Endothelial cell (in vitro differentiated cells): ENCODE data around the gene TUG1. TPM values are rescaled to one million over a fixed set of nuclear protein-coding genes. Genes with fewer than 3 reads are reported as not detected.

Source experiments
- DNase-seq: peaks from one replicate; pipeline ENCODE4 v3.0.0; 2021; ENCODE audit warnings: low spot score
- H3K27ac Mint-ChIP-seq: one replicate; pipeline ENCODE4 v1.8.0; 2021; ENCODE audit warnings: mixed read lengths, inconsistent platforms; ENCODE audit not compliant: unreplicated experiment
- H3K27me3 Mint-ChIP-seq: one replicate; pipeline ENCODE4 v1.8.0; 2021; ENCODE audit warnings: mild to moderate bottlenecking, moderate library complexity, mixed read lengths, inconsistent platforms; ENCODE audit not compliant: unreplicated experiment
- H3K36me3 Mint-ChIP-seq: one replicate; pipeline ENCODE4 v1.8.0; 2021; ENCODE audit warnings: mild to moderate bottlenecking, low read depth, mixed read lengths, inconsistent platforms; ENCODE audit not compliant: unreplicated experiment
- H3K4me1 Mint-ChIP-seq: one replicate; pipeline ENCODE4 v1.8.0; 2021; ENCODE audit warnings: mild to moderate bottlenecking, mixed read lengths, inconsistent platforms; ENCODE audit not compliant: unreplicated experiment
- H3K4me3 Mint-ChIP-seq: one replicate; pipeline ENCODE4 v1.8.0; 2021; ENCODE audit warnings: mild to moderate bottlenecking, mixed read lengths, inconsistent platforms; ENCODE audit not compliant: unreplicated experiment
- H3K9me3 Mint-ChIP-seq: one replicate; pipeline ENCODE4 v1.8.0; 2021; ENCODE audit warnings: mixed read lengths, inconsistent platforms; ENCODE audit not compliant: unreplicated experiment
- total RNA-seq: library from RNA; stranded (reverse); fragmentation: NEBNext Ultra II Directional; extraction: Animal tissue kit (Norgen Biotek cat#: 25700); gene quantifications from one replicate; pipeline ENCODE4 v1.2.1, GENCODE V29; 2021; ENCODE audit not compliant: unreplicated experiment
- TF ChIP-seq, protein P1 (sequence below): fragments of 200-600 bp; sonication (generic); IDR thresholded peaks from one replicate; pipeline ENCODE4 v1.5.0; 2021; ENCODE audit warnings: antibody characterized with exemption; ENCODE audit not compliant: unreplicated experiment

TUG1 gene
- total RNA-seq, 1 donor from 2014 or later, result 155 TPM

DNA sequence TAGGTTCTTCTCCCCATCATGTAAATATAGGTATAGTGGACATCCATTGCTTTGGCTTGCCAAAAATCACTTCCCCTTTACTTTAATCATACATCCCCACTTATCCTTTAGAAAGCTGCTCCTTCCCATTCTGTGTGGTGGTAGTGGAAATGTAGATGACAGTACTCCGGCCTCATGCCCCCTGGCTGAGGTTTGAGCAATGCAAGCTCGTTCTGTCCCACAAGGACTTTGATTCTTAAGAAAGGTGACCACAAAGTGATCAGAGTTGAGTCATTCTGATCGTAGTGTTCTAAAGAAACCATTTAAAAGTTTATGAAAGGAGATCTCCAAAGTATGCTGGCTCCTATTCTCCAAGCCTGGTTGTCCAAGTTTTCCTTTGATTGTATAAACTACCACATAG is 10.9 kb downstream of the TUG1 start:
- no peak for DNase-seq

DNA sequence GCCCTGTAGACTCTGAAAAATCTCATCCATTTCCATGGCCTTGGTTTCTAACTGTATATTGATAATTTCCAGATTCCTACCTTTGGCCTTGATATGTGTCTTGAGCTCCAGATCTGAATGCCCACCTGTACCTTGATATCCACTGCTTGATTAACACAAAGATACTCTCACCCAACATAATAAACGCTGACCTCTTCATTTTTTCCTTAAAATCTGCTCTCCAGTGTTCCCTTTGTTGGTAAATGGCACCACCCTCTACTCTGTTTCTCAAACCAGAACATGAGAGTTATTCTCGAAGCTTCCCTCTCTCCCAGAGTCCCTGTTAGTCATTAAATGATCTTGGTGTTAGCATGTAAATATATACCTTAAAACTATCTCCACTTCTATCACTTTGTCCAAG is 13.4 kb downstream of the TUG1 start:
- no peak for DNase-seq
- H3K27me3 Mint-ChIP-seq, result no peaks in the 10 kb centered on the region
- H3K4me1 Mint-ChIP-seq, result no peaks in the 10 kb centered on the region
- peaks cover 13% of the 10 kb centered on the region for H3K36me3 Mint-ChIP-seq
- no peak overlapping the region for H3K4me3 Mint-ChIP-seq
- H3K9me3 Mint-ChIP-seq, result no peaks in the 10 kb centered on the region
- H3K27ac Mint-ChIP-seq, result no peak overlapping the region
- TF ChIP-seq, protein P1, sequence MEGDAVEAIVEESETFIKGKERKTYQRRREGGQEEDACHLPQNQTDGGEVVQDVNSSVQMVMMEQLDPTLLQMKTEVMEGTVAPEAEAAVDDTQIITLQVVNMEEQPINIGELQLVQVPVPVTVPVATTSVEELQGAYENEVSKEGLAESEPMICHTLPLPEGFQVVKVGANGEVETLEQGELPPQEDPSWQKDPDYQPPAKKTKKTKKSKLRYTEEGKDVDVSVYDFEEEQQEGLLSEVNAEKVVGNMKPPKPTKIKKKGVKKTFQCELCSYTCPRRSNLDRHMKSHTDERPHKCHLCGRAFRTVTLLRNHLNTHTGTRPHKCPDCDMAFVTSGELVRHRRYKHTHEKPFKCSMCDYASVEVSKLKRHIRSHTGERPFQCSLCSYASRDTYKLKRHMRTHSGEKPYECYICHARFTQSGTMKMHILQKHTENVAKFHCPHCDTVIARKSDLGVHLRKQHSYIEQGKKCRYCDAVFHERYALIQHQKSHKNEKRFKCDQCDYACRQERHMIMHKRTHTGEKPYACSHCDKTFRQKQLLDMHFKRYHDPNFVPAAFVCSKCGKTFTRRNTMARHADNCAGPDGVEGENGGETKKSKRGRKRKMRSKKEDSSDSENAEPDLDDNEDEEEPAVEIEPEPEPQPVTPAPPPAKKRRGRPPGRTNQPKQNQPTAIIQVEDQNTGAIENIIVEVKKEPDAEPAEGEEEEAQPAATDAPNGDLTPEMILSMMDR, result no peak

More for the DNA sequence above, 10.9 kb downstream of the TUG1 start:
- no peak overlapping the region for H3K27ac Mint-ChIP-seq
- TF ChIP-seq, protein P1, result no peak
- H3K27me3 Mint-ChIP-seq, result no peaks in the 10 kb centered on the region
- H3K9me3 Mint-ChIP-seq, result no peaks in the 10 kb centered on the region
- no peak overlapping the region for H3K4me3 Mint-ChIP-seq
- H3K4me1 Mint-ChIP-seq, result no peaks in the 10 kb centered on the region
- H3K36me3 Mint-ChIP-seq, result peaks cover 35% of the 10 kb centered on the region

DNA sequence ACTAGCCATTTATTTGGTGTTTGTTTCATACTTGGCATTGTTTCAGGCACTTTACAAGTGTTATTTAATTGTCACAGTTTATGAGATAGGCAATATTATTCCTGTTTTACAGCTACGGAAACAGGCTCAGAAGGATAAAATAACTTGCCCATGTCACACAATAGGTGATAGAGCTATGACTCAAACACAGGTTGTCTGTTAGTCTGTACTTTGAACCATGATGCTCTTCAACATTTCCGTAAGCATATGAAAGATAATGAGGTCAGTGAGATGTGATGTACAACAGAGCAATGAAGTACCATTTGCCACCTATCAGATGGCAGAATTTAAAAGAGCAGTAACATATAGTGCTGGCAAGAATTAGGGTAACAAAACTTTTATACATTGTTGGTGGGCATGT is 15.3 kb downstream of the TUG1 start:
- DNase-seq, result no peak
- Mint-ChIP-seq H3K4me1 (peaks cover 2% of the 10 kb centered on the region), H3K9me3 (no peaks in the 10 kb centered on the region), H3K4me3 (no peak overlapping the region), H3K27me3 (no peaks in the 10 kb centered on the region), H3K36me3 (peaks cover 4% of the 10 kb centered on the region), H3K27ac (no peak overlapping the region)
- TF ChIP-seq, protein P1, result no peak

DNA sequence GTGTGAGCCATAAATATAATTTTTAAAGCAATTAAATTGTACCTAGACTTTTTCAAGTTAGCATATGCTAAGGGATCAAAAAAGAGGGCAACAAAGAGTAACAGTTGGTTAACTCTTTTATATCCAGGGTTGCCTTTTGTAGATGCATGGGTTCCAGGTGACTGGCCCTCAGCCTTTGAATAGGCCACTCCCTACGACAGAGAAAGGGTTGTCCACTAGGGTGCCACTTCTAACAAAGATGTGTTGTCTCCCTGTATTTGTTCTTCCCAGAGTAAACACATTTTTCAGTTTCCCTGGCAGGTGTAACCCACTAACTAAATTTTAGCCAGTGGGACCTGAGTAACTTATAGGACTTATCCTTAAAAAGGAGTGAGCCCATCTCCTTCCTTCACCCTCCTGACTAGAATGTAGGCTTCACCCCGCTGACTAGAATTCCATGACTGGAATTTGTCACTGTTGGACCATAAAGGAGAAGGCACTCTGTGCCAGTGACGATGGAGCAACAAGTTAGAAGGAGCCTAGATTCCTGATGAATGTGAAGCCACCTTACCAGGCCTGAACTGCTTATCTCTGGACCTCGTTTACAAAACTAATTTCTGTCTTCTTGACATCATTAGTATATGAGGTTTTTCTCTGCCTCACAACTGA is 16.6 kb downstream of the TUG1 start:
- H3K36me3 Mint-ChIP-seq, result no peaks in the 10 kb centered on the region
- no peak for DNase-seq
- no peaks in the 10 kb centered on the region for H3K9me3 Mint-ChIP-seq
- peak overlapping the region; percentile 14 for H3K27ac Mint-ChIP-seq
- H3K4me1 Mint-ChIP-seq, result peaks cover 5% of the 10 kb centered on the region
- no peak overlapping the region for H3K4me3 Mint-ChIP-seq
- no peaks in the 10 kb centered on the region for H3K27me3 Mint-ChIP-seq
- TF ChIP-seq, protein P1, result no peak

DNA sequence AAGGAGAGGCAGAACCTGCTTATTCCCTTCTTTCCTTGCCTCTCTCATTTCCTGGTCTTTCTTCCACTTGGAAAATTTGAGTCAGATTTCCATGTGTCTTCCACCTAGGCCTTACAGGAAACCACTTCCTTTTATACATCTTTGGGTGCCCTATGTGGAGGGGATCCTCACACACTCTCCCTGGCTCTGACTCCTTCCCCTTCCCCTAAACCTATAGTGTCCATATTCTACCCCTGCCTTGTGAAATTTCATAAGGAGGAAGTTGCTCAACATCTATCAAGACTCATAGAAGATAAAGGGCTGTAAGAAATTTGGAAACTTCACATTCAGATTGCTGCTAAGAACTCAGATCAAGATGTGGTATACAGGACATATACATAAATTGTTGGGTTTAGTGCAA is 20.4 kb downstream of the TUG1 start:
- H3K36me3 Mint-ChIP-seq, result no peaks in the 10 kb centered on the region
- peaks cover 4% of the 10 kb centered on the region for H3K27me3 Mint-ChIP-seq
- no peak overlapping the region for H3K4me3 Mint-ChIP-seq
- no peaks in the 10 kb centered on the region for H3K9me3 Mint-ChIP-seq
- TF ChIP-seq, protein P1, result no peak
- H3K4me1 Mint-ChIP-seq, result peaks cover 7% of the 10 kb centered on the region
- no peak for DNase-seq
- H3K27ac Mint-ChIP-seq, result no peak overlapping the region
